Measurements from ENCODE around the gene PLPPR2. TPM values are rescaled to one million over a fixed set of nuclear protein-coding genes. Genes with fewer than 3 reads are reported as not detected.

Gene PLPPR2
- polyA plus RNA-seq, 1 donor from 2014 or later = 44.1 TPM

Small RNAs within 50 kb of the gene (small RNA-seq; reads per million reads assigned to genes)
- 0 to 1.2 (median 0) reads per million in 3 experiments for gene RF00019

Other genes with a start within 250 kb of the PLPPR2 start
- 0.40 and 2.5 TPM in 2 replicates for gene SPC24, start 199.7 kb upstream of the PLPPR2 start, polyA plus RNA-seq
- 0.25 and 0.26 TPM in 2 replicates for gene KANK2, start 157.9 kb upstream of the PLPPR2 start, polyA plus RNA-seq
- gene ANGPTL8, start 115.8 kb upstream of the PLPPR2 start, polyA plus RNA-seq = not detected in 2 replicates
- 0.48 TPM in 1 of 2 replicates, not detected in the other for gene DOCK6, start 92.9 kb upstream of the PLPPR2 start, polyA plus RNA-seq
- gene TSPAN16, start 59.3 kb upstream of the PLPPR2 start, polyA plus RNA-seq = not detected in 2 replicates
- gene RAB3D, start 15.8 kb upstream of the PLPPR2 start, polyA plus RNA-seq = 16.7 and 19.3 TPM in 2 replicates
- 113 and 136 TPM in 2 replicates for gene TMEM205, start 9.2 kb upstream of the PLPPR2 start, polyA plus RNA-seq
- gene CCDC159, start 8.9 kb upstream of the PLPPR2 start, polyA plus RNA-seq = 2.4 TPM in 1 of 2 replicates, not detected in the other
- gene SWSAP1, start 19.2 kb downstream of the PLPPR2 start, polyA plus RNA-seq = 2.1 and 2.4 TPM in 2 replicates
- gene EPOR, start 28.9 kb downstream of the PLPPR2 start, polyA plus RNA-seq = 3.1 and 5.8 TPM in 2 replicates
- gene RGL3, start 63.9 kb downstream of the PLPPR2 start, polyA plus RNA-seq = not detected in 2 replicates
- 3.4 and 5.4 TPM in 2 replicates for gene ODAD3, start 79.7 kb downstream of the PLPPR2 start, polyA plus RNA-seq
- 29.6 and 70.2 TPM in 2 replicates for gene PRKCSH, start 80.2 kb downstream of the PLPPR2 start, polyA plus RNA-seq
- 38.7 and 68.9 TPM in 2 replicates for gene ELAVL3, start 125.6 kb downstream of the PLPPR2 start, polyA plus RNA-seq
- gene ZNF653, start 150.4 kb downstream of the PLPPR2 start, polyA plus RNA-seq = 16.5 and 24.6 TPM in 2 replicates
- gene ECSIT, start 173.7 kb downstream of the PLPPR2 start, polyA plus RNA-seq = 98.3 and 99.0 TPM in 2 replicates
- 0.18 TPM in 1 of 2 replicates, not detected in the other for gene CNN1, start 183.4 kb downstream of the PLPPR2 start, polyA plus RNA-seq
- 38.0 and 64.8 TPM in 2 replicates for gene ELOF1, start 203.8 kb downstream of the PLPPR2 start, polyA plus RNA-seq
- gene ACP5, start 222.2 kb downstream of the PLPPR2 start, polyA plus RNA-seq = not detected in 2 replicates
- 84.3 and 91.6 TPM in 2 replicates for gene ZNF627, start 242.1 kb downstream of the PLPPR2 start, polyA plus RNA-seq